Right forelimb (tissue), 1 donor: Measurements from ENCODE around the gene THAP10.
"Not testable (repeated sequence)": the region's sequence is repeated elsewhere in the genome, so short reads cannot be mapped to it uniquely, and the experiment has no call there.

Experiments
- DNase-seq: peaks from one replicate; pipeline ENCODE4 v3.0.0-alpha.2; 2018

The THAP10 gene

DNA sequence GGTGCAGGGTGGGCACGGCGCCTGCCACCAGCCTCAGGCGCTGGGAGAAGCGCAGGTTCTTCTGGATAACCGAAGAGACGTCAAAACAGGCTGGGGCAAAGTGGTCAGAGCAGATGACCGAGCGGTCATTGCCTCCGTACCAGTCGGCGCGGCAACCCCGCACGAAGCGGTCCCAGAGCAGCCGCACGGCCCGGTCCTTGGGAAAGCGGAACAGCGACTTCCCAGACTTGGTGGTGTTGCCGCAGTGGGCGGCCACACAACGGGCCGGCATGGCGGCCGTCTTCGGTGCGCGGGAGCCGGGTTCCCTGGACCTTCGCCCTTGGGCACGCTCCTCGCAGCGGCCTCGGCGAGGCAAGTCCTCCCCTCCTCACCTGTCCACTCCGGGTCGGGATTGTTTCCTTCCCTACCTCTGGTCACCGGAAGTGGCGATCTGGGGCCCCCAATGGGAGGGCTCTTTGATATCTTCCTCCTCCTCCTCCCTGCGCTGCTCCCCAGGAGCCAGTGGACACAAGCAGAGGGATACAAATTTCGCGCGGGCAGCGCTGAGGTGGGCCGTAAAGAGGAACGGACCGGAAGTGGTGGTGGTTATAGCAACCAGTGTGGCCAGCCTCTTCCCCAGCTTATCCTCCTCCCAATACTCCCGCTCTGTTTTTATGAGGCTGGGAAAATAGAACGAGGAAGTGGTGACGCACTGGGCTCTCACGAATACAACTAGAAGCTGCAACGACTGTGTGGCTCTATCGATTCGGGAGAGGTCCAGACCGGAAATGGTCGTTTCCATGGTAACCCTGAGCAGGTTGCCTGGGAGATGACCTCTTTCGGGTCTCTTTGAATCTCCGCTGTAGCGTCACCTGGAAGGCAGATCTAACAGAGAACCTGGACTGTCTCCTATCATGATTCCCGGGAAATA lies at the start of gene THAP10, which contains the start of gene LRRC49:
THAP10 (minus strand) TSS at position 432 of the 910 bp plus-strand sequence; CDS start at position 271, 161 bp downstream.
LRRC49 (plus strand) TSS at position 825 of the 910 bp plus-strand sequence; CDS start at position 894, 69 bp downstream.
- DNase-seq = peak; percentile 89

DNA sequence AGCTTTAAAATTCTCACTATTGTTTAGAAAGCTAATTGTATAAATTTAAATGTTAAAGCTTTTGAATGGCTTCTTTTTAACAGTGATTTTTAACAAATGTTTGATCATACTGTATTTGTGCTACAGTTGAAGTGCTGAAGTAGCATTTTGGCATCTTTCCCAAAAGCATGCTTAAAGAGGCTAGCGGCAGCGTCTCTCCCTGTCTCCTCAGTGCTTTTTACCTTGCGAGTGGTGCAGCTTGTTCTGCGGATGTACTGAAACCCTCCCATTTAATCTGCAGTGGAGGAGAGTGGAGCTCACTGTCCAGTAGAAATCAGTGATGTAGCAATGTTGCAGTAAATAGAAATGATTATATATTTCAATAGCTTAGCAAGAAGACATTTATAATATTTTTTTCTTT lies 44.1 kb upstream of the THAP10 start:
- DNase-seq = no peak

- DNase-seq = no peak
Measured at GRCh38 chr15:70935631-70936030, 43.4 kb upstream of the THAP10 start.

DNA sequence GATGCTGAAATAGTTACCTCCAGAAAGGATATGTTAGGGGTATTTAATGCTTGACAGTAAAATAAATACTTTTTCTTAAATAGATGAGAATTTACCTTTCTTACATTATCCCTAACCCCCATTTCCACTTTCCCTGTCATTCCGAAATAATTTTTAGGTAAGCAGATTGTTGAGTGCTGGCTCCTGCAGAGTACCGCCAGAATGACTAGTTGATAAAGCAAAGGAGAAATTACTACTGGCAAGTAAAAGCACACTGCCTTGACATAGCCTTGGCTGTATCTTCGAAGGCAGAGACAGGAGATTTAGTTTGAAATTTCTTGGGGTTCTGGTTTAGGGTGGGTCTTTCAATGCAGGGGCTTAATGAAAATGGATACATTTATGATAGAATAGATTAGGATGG lies 41.2 kb upstream of the THAP10 start:
- no peak for DNase-seq

DNA sequence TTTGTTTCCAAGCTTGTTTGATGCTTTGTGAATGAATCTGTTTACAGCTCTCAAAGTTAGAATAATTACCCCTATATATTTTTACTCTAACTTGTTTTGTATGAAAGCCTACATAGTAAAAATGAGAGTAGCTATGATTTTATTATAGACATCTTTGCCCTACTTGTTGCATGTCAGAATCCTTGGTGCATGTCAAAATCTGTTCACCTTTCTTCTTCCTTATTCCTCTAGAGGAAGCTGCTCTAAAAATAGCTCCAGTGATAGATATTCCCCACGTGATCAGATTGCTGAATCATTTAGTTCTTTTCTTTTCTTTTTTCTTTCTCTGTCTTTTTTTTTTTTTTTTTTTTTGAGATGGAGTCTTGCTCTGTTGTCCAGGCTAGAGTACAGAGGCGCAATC lies 40.2 kb upstream of the THAP10 start:
- DNase-seq = no peak

DNA sequence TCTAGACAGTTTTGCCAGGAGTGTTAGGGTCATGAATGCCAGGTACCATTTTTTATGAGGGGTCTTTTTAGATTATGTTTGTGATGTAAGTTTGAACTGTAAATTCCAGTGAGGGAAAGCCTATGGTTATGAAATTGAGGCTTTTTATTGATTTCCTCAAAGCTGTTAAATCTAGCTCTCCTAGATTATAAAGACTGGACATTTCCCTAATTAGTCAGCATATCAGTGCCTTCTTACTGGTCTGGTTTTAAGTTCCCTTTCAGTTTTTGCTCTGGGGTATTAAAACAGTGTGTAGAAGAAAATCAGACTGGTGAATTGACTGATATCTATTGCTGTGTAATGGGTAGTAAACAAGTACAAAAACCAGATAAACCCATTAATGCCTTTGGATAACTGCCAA lies 39.6 kb upstream of the THAP10 start:
- no peak for DNase-seq

DNA sequence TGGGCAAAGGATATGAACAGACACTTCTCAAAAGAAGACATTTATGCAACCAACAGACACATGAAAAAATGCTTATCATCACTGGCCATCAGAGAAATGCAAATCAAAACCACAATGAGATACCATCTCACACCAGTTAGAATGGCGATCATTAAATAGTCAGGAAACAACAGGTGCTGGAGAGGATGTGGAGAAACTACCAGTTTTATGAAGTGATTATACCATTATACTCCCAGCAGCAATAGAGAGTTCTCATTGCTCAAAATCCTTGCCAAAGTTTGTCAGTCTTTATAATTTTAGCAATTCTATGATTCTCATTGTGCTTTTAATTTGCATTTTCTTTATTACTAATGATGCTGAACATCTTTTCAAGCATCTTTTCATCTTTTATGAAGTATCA lies 34.7 kb upstream of the THAP10 start:
- DNase-seq = not testable (repeated sequence)

DNA sequence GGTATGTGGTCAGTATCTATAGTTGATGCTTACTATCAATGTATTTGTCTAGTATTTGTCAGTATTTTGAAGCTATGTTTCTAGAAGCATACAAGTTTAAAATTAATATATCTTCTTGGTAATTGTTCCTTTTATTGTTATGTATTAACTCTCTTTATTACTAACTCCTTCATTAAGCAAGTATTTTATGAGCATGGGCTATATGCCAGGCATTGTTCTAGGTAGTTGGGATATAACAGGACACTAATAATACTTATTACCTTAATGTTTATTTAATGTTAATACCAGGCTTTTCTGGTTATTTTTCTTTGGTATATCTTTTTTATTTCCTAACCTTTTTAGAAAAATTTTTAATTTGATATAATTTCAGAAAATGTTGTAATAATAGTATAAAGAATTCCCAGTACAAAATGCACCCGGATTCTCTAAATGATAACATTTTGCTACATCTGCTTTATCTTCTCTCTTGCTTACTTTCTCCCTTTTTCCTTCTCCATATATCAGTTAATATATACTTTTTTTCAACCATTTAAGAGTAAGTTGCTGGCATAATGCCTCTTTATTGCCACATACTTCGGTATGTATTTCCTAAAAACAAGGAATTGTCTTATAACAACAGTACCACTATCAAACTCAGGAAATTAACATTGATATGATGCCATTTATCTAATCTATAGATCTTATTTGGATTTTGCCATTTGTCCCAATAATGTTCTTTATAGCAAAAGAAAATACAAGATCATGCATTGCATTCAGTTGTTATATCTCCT lies 31.3 kb upstream of the THAP10 start:
- DNase-seq = no peak

- DNase-seq = no peak
Measured at GRCh38 chr15:70922119-70922518, 29.9 kb upstream of the THAP10 start.

GRCh38 chr15:70920981-70921696 lies 28.9 kb upstream of the THAP10 start:
- no peak for DNase-seq

GRCh38 chr15:70917955-70918354 lies 25.7 kb upstream of the THAP10 start:
- no peak for DNase-seq

DNA sequence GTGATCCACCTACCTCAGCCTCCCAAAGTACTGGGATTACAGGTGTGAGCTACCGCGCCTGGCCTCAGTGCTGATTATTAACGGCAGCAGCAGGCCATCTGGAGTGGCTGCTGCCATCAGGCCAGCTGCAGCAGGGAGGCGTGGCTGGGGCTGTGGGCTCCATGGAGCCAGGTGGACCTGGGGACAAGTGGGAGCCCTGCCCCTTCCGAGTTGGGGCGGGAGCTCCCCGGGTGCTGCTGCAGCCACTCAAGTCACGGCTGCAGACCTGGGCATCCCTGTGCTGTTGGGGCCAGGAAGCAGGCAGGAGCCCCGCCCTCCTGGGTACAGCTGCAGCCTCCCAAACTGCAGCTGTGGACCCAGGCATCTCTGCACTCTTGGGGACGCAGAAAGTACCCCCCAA lies 24.3 kb upstream of the THAP10 start:
- DNase-seq = no peak

DNA sequence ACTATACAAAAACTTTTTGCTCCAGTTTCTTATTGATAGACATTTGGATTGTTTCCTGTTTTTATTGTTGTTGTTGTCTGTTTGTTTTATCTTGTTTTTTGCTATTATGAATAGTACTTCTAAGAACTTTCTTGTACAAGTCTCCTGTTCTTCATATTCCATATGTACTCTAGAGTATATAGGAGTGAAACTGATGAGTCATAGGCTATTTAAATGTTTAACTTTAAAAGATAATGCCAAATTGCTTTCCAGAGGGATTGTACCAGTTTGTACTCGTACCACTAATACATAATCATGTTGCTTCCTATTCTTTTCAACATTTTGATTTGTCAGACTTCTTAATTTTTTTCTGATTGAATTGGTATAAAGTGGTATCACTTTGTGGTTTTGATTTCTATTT lies 20.0 kb upstream of the THAP10 start:
- no peak for DNase-seq

DNA sequence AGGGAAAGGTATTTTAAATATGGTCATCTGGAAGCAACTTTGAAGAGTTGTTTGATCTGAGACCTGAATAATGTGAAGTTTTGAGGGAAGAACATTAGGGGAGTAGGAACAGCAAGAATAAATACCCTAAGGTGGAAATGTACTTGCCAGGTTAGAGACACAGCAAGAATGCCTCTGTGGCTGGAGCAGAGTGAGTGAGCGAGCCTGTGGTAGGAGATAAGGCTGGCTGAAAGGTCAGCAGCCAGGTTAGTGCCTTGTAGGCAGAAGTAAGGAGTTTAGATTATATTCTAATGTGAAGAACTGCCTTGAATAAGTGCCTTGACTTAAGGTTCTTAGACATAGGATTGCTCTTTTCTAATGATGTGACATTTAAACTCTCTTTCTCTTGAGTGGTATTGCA lies 18.7 kb upstream of the THAP10 start:
- no peak for DNase-seq

- DNase-seq = no peak
Measured at GRCh38 chr15:70907784-70908471, 15.7 kb upstream of the THAP10 start.

- DNase-seq = no peak
Measured at GRCh38 chr15:70906842-70907241, 14.6 kb upstream of the THAP10 start.

- DNase-seq = no peak
Measured at GRCh38 chr15:70902107-70902506, 9.9 kb upstream of the THAP10 start.

GRCh38 chr15:70892912-70893560 lies 803 bp upstream of the THAP10 start:
- no peak for DNase-seq

DNA sequence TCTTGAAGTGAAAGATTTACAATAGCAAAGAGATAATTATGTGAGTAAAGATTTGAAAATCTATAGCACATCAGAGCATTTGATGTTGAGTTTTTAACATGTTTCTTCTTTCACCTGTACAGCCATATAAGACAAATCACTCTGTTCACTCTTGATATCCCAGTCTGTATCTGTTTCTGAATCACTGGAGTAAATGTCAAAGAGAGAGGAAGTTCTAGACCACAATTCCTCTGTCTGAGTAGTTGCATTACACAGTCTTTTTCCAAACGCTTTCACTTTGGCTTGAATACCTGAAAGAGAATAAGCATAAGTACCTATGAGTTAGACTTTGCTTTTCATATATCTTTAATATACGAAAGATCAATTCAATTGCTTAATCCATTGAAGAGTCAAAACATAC lies 9.9 kb downstream of the THAP10 start:
- no peak for DNase-seq

- DNase-seq = no peak
Measured at GRCh38 chr15:70880781-70881180, 11.5 kb downstream of the THAP10 start.

DNA sequence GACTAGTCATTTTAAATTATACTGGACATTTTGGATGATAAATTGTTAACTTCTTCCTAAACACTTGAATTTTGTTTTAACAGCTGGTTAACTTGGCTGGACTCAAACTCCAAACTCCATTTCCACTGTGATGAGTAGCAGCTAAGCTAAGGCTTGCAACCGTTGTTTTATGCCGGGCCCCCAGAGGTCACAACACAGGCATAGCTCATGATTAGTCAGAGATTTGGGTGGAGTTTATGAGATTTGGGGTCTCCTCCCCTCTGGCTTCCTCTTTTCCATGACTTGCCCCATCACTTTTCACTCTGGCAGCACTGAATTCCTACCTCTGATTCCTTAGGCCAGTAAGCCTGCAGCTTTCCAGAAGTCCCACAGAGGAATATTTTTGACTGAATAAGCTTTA lies 12.8 kb downstream of the THAP10 start:
- no peak for DNase-seq

GRCh38 chr15:70876683-70877082 lies 15.6 kb downstream of the THAP10 start:
- no peak for DNase-seq
